Measurements from ENCODE around the gene TARDBP.

Gene TARDBP

DNA sequence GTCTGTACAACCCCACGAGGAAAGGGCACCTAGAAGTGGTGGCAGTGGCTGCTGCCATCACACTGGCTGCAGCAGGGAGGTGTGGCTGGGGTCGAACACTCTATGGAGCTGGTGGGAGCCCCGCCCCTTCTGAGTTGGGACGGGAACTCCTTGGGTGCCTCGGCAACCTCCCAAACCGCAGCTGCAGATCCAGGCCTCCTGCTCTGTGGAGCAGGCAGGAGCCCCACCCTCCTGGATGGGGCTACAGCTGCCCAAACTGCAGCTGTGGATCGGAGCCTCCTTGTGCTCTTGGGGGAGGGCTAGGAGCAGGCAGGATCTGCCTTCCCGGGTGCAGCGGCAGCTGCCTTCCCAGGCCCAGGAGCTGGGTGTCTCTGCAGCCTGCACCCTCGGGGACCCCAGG lies 38.9 kb upstream of the TARDBP start:
- TF ChIP-seq, protein P1, sequence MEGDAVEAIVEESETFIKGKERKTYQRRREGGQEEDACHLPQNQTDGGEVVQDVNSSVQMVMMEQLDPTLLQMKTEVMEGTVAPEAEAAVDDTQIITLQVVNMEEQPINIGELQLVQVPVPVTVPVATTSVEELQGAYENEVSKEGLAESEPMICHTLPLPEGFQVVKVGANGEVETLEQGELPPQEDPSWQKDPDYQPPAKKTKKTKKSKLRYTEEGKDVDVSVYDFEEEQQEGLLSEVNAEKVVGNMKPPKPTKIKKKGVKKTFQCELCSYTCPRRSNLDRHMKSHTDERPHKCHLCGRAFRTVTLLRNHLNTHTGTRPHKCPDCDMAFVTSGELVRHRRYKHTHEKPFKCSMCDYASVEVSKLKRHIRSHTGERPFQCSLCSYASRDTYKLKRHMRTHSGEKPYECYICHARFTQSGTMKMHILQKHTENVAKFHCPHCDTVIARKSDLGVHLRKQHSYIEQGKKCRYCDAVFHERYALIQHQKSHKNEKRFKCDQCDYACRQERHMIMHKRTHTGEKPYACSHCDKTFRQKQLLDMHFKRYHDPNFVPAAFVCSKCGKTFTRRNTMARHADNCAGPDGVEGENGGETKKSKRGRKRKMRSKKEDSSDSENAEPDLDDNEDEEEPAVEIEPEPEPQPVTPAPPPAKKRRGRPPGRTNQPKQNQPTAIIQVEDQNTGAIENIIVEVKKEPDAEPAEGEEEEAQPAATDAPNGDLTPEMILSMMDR (IDR thresholded peaks at IDR 0.05; ENCODE audit: insufficient read depth, low read depth, low read length, missing control alignments): no peak
- no peak overlapping the region for H3K4me3 ChIP-seq (ENCODE audit: low read depth, low read length)
- no peak for DNase-seq (ENCODE audit: low read depth)

DNA sequence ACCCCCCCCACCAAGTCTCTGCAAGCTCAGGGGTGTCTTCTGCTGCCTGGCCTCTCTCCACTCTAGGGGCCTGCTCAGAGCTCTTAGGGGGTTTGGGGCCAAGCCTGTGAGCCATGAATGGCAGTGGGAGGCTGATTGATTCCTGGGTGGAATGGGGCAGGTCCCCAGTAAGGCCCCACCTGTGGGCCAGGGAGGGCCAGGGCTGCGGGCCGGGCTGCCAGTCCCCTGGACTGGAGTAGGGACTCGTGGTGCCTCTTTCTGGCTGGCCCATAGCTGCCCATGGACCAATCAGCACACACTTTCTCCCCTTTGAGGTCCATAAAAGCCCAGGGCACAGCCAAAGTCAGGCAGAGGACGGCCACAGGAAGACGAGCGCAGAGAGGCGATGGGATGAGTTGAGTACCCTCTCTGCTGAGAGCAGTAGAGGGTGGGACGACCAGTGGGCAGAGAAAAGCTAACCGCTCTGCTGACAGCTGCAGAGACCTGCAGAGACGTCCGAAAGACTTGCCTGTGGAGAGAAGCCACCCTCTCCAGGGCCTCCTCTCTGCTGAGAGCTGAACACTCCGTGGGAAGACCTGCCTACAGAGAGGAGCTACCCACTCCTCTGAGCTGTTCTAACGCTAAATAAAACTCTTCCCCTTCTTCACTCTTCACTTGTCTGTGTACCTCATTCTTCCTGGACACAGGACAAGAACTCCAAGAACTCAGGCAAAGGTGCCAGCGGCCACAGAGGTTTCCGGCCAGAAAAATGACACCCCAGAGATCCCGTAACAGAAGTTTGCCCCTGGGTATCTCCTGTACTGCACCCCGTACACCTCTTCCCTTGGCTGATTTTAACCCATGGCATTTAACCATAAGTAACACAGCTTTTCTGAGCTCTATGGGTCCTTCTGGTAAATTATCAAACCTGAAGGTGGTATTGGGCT lies 38.2 kb upstream of the TARDBP start:
- DNase-seq (ENCODE audit: low read depth): no peak
- no peak overlapping the region for H3K4me3 ChIP-seq (ENCODE audit: low read depth, low read length)
- TF ChIP-seq, protein P1 (IDR thresholded peaks at IDR 0.05; ENCODE audit: insufficient read depth, low read depth, low read length, missing control alignments): no peak

DNA sequence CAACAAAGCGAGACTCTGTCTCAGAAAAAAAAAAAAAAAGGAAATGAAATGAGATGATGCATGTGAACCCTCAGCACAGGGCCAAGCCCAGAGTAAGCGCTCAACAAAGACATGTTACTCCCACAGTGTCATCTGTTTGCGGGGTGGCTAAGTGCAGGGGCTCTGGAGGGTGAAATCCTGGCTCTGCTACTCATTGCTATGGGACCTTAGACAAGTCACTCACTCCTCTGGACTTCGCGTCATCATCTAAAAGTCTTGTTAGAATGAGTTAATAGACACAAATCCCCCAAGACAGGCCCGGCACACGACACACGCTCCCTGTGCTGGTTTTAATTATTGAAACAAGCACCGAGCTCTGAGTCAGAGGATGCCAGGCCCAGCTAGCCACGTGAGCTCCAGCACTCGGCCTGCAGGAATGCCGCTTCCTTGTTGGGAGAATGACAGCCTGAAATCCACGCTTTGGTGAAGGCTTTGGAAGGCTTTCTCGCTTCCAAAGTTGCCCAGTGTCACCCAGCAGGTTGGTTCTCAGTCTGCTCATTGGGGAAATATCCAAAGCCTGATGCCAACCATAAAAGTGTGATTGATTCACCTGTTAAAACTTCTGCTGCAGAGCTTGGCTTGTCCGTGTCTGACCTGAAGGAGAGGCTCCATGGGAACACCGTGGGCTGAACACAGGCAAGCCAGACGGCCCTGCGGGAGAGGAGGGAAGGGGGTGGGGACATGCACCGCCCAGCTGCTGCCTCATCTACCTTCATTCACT lies 36.7 kb upstream of the TARDBP start:
- H3K4me3 ChIP-seq (ENCODE audit: low read depth, low read length): no peak overlapping the region
- TF ChIP-seq, protein P1 (IDR thresholded peaks at IDR 0.05; ENCODE audit: insufficient read depth, low read depth, low read length, missing control alignments): no peak
- no peak for DNase-seq (ENCODE audit: low read depth)

DNA sequence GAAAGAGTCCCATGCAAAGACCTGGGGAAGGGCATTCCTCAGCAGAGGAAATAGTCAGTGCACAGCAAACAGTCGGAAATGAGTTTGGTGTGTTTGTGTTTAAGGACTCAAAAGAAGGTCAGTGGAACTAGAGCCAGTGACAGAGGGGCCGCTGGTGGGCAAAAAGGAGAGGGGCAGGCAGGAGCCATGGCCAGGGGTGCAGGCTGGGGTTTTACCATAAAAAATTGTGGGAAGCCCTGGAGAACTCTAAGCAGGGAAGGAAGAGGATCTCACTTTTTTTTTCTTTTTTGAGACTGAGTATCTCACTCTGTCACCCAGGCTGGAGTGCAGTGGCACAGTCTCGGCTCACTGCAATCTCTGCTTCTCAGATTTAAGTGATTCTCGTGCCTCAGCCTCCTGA lies 33.7 kb upstream of the TARDBP start:
- DNase-seq (ENCODE audit: low read depth): no peak
- TF ChIP-seq, protein P1 (IDR thresholded peaks at IDR 0.05; ENCODE audit: insufficient read depth, low read depth, low read length, missing control alignments): no peak
- H3K4me3 ChIP-seq (ENCODE audit: low read depth, low read length): no peak overlapping the region

DNA sequence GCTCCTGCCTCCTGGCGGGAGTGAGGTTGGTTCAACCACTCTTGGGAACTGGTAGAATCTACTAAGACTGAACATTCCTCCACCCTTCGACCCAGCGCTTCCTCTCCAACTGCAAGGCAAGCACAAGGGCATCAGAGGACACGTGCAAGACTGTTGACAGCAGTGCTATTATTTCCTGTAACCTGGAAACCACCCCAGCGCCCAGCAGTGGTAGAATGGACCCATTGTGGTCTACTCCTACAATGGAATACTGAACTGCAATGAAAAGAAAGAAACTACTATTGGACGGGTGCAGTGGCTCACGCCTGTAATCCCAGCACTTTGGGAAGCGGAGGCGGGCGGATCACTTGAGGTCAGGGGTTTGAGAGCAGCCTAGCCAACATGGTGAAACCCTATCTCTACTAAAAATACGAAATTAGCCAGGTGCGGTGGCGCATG lies 33.0 kb upstream of the TARDBP start:
- TF ChIP-seq, protein P1 (IDR thresholded peaks at IDR 0.05; ENCODE audit: insufficient read depth, low read depth, low read length, missing control alignments): no peak
- H3K4me3 ChIP-seq (ENCODE audit: low read depth, low read length): no peak overlapping the region
- DNase-seq (ENCODE audit: low read depth): no peak

DNA sequence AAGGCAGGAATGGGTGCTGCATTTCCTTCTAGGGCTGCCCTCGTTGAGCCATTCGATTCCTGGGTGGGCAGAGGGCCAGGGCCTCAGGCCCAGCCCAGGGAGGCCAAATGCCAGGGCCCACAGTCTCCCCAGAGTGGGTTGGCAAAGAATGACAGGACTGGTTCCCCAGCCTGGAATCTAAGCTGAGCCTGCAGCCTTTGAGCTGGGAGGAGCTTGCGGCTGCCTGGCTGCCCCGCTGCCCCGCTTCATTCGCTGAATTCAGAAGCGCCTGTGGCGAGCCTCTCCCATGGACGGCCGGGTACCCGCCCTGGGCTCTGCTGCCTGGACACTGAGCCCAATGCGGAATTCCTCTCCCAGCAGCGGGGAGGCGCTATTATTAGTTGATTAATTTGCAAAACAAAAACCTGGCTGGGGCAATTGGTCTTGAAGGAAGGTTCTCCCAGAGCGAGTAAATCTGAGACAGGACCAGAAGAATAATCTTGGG lies 32.3 kb upstream of the TARDBP start:
- no peak for DNase-seq (ENCODE audit: low read depth)
- TF ChIP-seq, protein P1 (IDR thresholded peaks at IDR 0.05; ENCODE audit: insufficient read depth, low read depth, low read length, missing control alignments): no peak
- no peak overlapping the region for H3K4me3 ChIP-seq (ENCODE audit: low read depth, low read length)
